Measurements from ENCODE around the gene PGF.
"Not testable (repeated sequence)": the region's sequence is repeated elsewhere in the genome, so short reads cannot be mapped to it uniquely, and the experiment has no call there.

PGF gene

GRCh38 chr14:74955229-74956026, at the start of gene PGF:
PGF (minus strand) TSS chr14:74955597; CDS start chr14:74955242, 355 bp downstream.
- DNase-seq (ENCODE audit: low spot score), result no peak

- no peak for DNase-seq (ENCODE audit: low spot score)
Measured at GRCh38 chr14:75003250-75004027, 48.0 kb upstream of the PGF start.

GRCh38 chr14:75002392-75003249, 47.2 kb upstream of the PGF start, which contains the start of gene EIF2B2:
EIF2B2 (plus strand) TSS chr14:75002921; CDS start chr14:75002991, 70 bp downstream.
- DNase-seq (ENCODE audit: low spot score), result peak; percentile 97

GRCh38 chr14:75001899-75002298, 46.5 kb upstream of the PGF start:
- DNase-seq (ENCODE audit: low spot score), result no peak

- DNase-seq (ENCODE audit: low spot score), result no peak
Measured at GRCh38 chr14:75001261-75001660, 45.9 kb upstream of the PGF start.

GRCh38 chr14:74995781-74996180, 40.4 kb upstream of the PGF start:
- not testable (repeated sequence) for DNase-seq (ENCODE audit: low spot score)

GRCh38 chr14:74994182-74994581, 38.8 kb upstream of the PGF start:
- not testable (repeated sequence) for DNase-seq (ENCODE audit: low spot score)

- DNase-seq (ENCODE audit: low spot score), result no peak
Measured at GRCh38 chr14:74988993-74989392, 33.6 kb upstream of the PGF start.

GRCh38 chr14:74988131-74988530, 32.7 kb upstream of the PGF start:
- DNase-seq (ENCODE audit: low spot score), result no peak

- DNase-seq (ENCODE audit: low spot score), result no peak
Measured at GRCh38 chr14:74985806-74986205, 30.4 kb upstream of the PGF start.

GRCh38 chr14:74985028-74985310, 29.6 kb upstream of the PGF start:
- no peak for DNase-seq (ENCODE audit: low spot score)

- DNase-seq (ENCODE audit: low spot score), result no peak
Measured at GRCh38 chr14:74984236-74985027, 29.0 kb upstream of the PGF start.

- DNase-seq (ENCODE audit: low spot score), result no peak
Measured at GRCh38 chr14:74983343-74983742, 27.9 kb upstream of the PGF start.

GRCh38 chr14:74982661-74983060, 27.3 kb upstream of the PGF start:
- no peak for DNase-seq (ENCODE audit: low spot score)

- DNase-seq (ENCODE audit: low spot score), result no peak
Measured at GRCh38 chr14:74981833-74982232, 26.4 kb upstream of the PGF start.

- no peak for DNase-seq (ENCODE audit: low spot score)
Measured at GRCh38 chr14:74981462-74981782, 26.0 kb upstream of the PGF start.

GRCh38 chr14:74980731-74981461, 25.5 kb upstream of the PGF start:
- no peak for DNase-seq (ENCODE audit: low spot score)

- DNase-seq (ENCODE audit: low spot score), result no peak
Measured at GRCh38 chr14:74980398-74980730, 25.0 kb upstream of the PGF start.

GRCh38 chr14:74979442-74980397, 24.3 kb upstream of the PGF start:
- no peak for DNase-seq (ENCODE audit: low spot score)

GRCh38 chr14:74979029-74979428, 23.6 kb upstream of the PGF start:
- no peak for DNase-seq (ENCODE audit: low spot score)
